Neural progenitor cell (in vitro differentiated cells): Measurements from ENCODE around the gene RXRA. TPM values are rescaled to one million over a fixed set of nuclear protein-coding genes. Genes with fewer than 3 reads are reported as not detected.
A peak's percentile ranks its signal among the peaks of the same experiment; 100 is the strongest.

Experiments used
- DNase-seq: peaks from one replicate; pipeline ENCODE4 v3.0.0-alpha.2; 2016; ENCODE audit warnings: low spot score
- H2AFZ ChIP-seq: fragments of 200-600 bp; sonication (generic); replicated peaks from 2 replicates; pipeline ENCODE4 v1.6.1; 2016; ENCODE audit warnings: antibody characterized with exemption
- H3F3A ChIP-seq: fragments of 200-600 bp; sonication (generic); 2 replicates; pipeline ENCODE4 v1.6.1; 2016; ENCODE audit warnings: antibody characterized with exemption, low read depth
- H3K27ac ChIP-seq: fragments of 200-600 bp; sonication (generic); 2 replicates; pipeline ENCODE4 v1.5.1; 2016; ENCODE audit warnings: mild to moderate bottlenecking
- H3K27me3 ChIP-seq: fragments of 200-600 bp; sonication (generic); 2 replicates; pipeline ENCODE4 v1.6.1; 2016; ENCODE audit warnings: mild to moderate bottlenecking, moderate library complexity
- H3K36me3 ChIP-seq: fragments of 200-600 bp; sonication (generic); 2 replicates; pipeline ENCODE4 v1.5.1; 2016
- H3K4me1 ChIP-seq: fragments of 200-600 bp; sonication (generic); 2 replicates; pipeline ENCODE4 v1.6.1; 2016; ENCODE audit warnings: mixed run types
- H3K4me2 ChIP-seq: fragments of 200-600 bp; sonication (generic); 2 replicates; pipeline ENCODE4 v1.6.1; 2016
- H3K4me3 ChIP-seq: fragments of 200-600 bp; sonication (generic); 2 replicates; pipeline ENCODE4 v1.5.1; 2016
- H3K79me2 ChIP-seq: fragments of 200-600 bp; sonication (generic); 2 replicates; pipeline ENCODE4 v1.6.1; 2016; ENCODE audit warnings: low read depth
- H3K9ac ChIP-seq: fragments of 200-600 bp; sonication (generic); 2 replicates; pipeline ENCODE4 v1.6.1; 2016
- H3K9me3 ChIP-seq: fragments of 200-600 bp; sonication (generic); 2 replicates; pipeline ENCODE4 v1.5.1; 2016; ENCODE audit warnings: low read depth
- H4K20me1 ChIP-seq: fragments of 200-600 bp; sonication (generic); 2 replicates; pipeline ENCODE4 v1.6.1; 2016; ENCODE audit warnings: low read depth
- H3K27ac Mint-ChIP-seq: 3 replicates; pipeline ENCODE4 v1.8.0; 2021; ENCODE audit warnings: mixed read lengths
- H3K27me3 Mint-ChIP-seq: 2 replicates; pipeline ENCODE4 v1.8.0; 2022; ENCODE audit warnings: low read depth, mild to moderate bottlenecking, inconsistent platforms, moderate library complexity, mixed read lengths; ENCODE audit not compliant: insufficient read depth
- H3K36me3 Mint-ChIP-seq: 3 replicates; pipeline ENCODE4 v1.8.0; 2021; ENCODE audit warnings: mixed read lengths
- H3K4me1 Mint-ChIP-seq: 3 replicates; pipeline ENCODE4 v1.8.0; 2021; ENCODE audit warnings: mixed read lengths
- H3K4me3 Mint-ChIP-seq: 3 replicates; pipeline ENCODE4 v1.8.0; 2021; ENCODE audit warnings: mild to moderate bottlenecking, moderate library complexity, mixed read lengths
- H3K9me3 Mint-ChIP-seq: 3 replicates; pipeline ENCODE4 v1.8.0; 2020; ENCODE audit warnings: mixed read lengths
- CTCF ChIP-seq: fragments of 200-600 bp; sonication (generic); IDR thresholded peaks from 2 replicates; pipeline ENCODE4 v1.5.1; 2017; ENCODE audit warnings: antibody characterized with exemption, mild to moderate bottlenecking
- EZH2 ChIP-seq: fragments of 200-600 bp; sonication (generic); IDR thresholded peaks from 2 replicates; pipeline ENCODE4 v1.6.1; 2017; ENCODE audit warnings: antibody characterized with exemption, mild to moderate bottlenecking, moderate library complexity
- EZH2phosphoT487 ChIP-seq: fragments of 200-600 bp; sonication (generic); IDR thresholded peaks from 2 replicates; pipeline ENCODE4 v1.6.1; 2017; ENCODE audit warnings: antibody characterized with exemption
- total RNA-seq: library from RNA; depleted of rRNA; stranded (reverse); fragments of >200 nt; gene quantifications from 2 replicates; pipeline ENCODE4 v1.2.3, GENCODE V29; 2015; ENCODE audit warnings: low replicate concordance

The RXRA gene
- total RNA-seq, 1 donor from 2014 or later: 11.6 TPM

GRCh38 chr9:134331186-134332025 is 5.2 kb downstream of the RXRA start:
- DNase-seq: no peak
- Histone ChIP-seq H3K36me3 (no peaks in the 10 kb centered on the region), H3F3A (peaks cover 25% of the 10 kb centered on the region), H3K4me2 (peak overlapping the region; percentile 47), H3K27ac (no peak overlapping the region), H3K4me3 (no peak overlapping the region), H3K27me3 (no peaks in the 10 kb centered on the region), H4K20me1 (peaks cover 95% of the 10 kb centered on the region), H3K4me1 (peaks cover 40% of the 10 kb centered on the region), H3K9ac (no peak overlapping the region), H3K79me2 (peaks cover 94% of the 10 kb centered on the region), H3K9me3 (no peaks in the 10 kb centered on the region), H2AFZ (no peak overlapping the region)
- Mint-ChIP-seq H3K4me1 (peaks cover 31% of the 10 kb centered on the region), H3K4me3 (no peak overlapping the region), H3K27ac (no peak overlapping the region), H3K27me3 (no peaks in the 10 kb centered on the region), H3K36me3 (no peaks in the 10 kb centered on the region), H3K9me3 (no peaks in the 10 kb centered on the region)
- no peak for TF ChIP-seq CTCF
- TF ChIP-seq EZH2phosphoT487: no peak
- no peak for TF ChIP-seq EZH2

DNA sequence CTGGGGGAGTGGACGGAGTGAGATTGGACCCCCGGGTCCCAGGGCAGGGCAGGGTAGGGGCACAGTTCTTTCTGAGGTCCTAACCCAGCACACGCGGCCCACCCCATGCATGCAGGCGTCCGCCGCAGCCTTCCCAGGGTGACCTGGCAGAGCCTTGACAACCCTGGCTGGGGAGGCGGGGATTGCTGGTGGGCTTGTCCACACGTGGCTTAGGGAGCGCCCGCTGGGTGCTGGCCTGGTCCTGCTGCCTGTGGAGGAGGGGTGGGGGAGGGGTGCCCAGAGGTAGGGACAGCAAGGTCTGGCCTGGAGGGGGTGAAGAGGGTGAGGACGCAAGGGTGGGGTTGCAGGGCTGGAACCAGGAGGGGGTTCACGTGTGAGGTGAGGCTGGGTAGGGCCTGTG is 6.0 kb downstream of the RXRA start:
- Mint-ChIP-seq H3K36me3 (no peaks in the 10 kb centered on the region), H3K4me3 (no peak overlapping the region), H3K27me3 (no peaks in the 10 kb centered on the region), H3K4me1 (peaks cover 37% of the 10 kb centered on the region), H3K27ac (no peak overlapping the region), H3K9me3 (no peaks in the 10 kb centered on the region)
- peaks cover 97% of the 10 kb centered on the region for H3K79me2 ChIP-seq
- no peak overlapping the region for H3K4me3 ChIP-seq
- H3K27ac ChIP-seq: no peak overlapping the region
- no peaks in the 10 kb centered on the region for H3K27me3 ChIP-seq
- TF ChIP-seq EZH2phosphoT487: no peak
- no peak for TF ChIP-seq CTCF
- TF ChIP-seq EZH2: no peak
- H3K9ac ChIP-seq: no peak overlapping the region
- H3K9me3 ChIP-seq: no peaks in the 10 kb centered on the region
- H3F3A ChIP-seq: peaks cover 21% of the 10 kb centered on the region
- H2AFZ ChIP-seq: no peak overlapping the region
- H3K36me3 ChIP-seq: no peaks in the 10 kb centered on the region
- DNase-seq: no peak
- H4K20me1 ChIP-seq: peaks cover 100% of the 10 kb centered on the region
- no peak overlapping the region for H3K4me2 ChIP-seq
- H3K4me1 ChIP-seq: peaks cover 40% of the 10 kb centered on the region

- peaks cover 100% of the 10 kb centered on the region for H4K20me1 ChIP-seq
Observed at GRCh38 chr9:134332841-134333233, 6.6 kb downstream of the RXRA start.

More at GRCh38 chr9:134332841-134333233, 6.6 kb downstream of the RXRA start:
- Histone ChIP-seq H3K4me3 (no peak overlapping the region), H3K9ac (no peak overlapping the region), H3F3A (peaks cover 15% of the 10 kb centered on the region), H3K4me1 (peaks cover 34% of the 10 kb centered on the region), H3K79me2 (peaks cover 97% of the 10 kb centered on the region), H3K9me3 (no peaks in the 10 kb centered on the region), H2AFZ (no peak overlapping the region), H3K27ac (no peak overlapping the region), H3K27me3 (no peaks in the 10 kb centered on the region), H3K4me2 (no peak overlapping the region), H3K36me3 (no peaks in the 10 kb centered on the region)
- Mint-ChIP-seq H3K36me3 (no peaks in the 10 kb centered on the region), H3K4me1 (peaks cover 43% of the 10 kb centered on the region), H3K4me3 (no peak overlapping the region), H3K27ac (no peak overlapping the region), H3K9me3 (no peaks in the 10 kb centered on the region), H3K27me3 (no peaks in the 10 kb centered on the region)
- no peak for TF ChIP-seq EZH2phosphoT487
- no peak for TF ChIP-seq EZH2
- TF ChIP-seq CTCF: no peak
- DNase-seq: no peak
